MCF 10A (cell line): ENCODE results near the gene ZDHHC22. TPM values are rescaled to one million over a fixed set of nuclear protein-coding genes. Genes with fewer than 3 reads are reported as not detected.

ENCODE experiments used
- BruUV-seq: library from RNA; stranded (reverse); fragments of 400-500 nt; replicated peaks from 2 replicates; lab custom pipeline; 2021; lab: Mats Ljungman, UMichigan
- CTCF ChIA-PET: fragments of 300-600 bp; sonication (Branson Sonifier 250); formaldehyde crosslinking; extraction: SDS; loops from one replicate; lab custom pipeline; 2021; ENCODE audit warnings: antibody characterized with exemption, inconsistent platforms; lab: Yijun Ruan, JAX
- POLR2A ChIA-PET: fragments of 300-600, 350-650 bp; sonication (Branson Sonifier 250); formaldehyde crosslinking; extraction: SDS; loops from one replicate; lab custom pipeline; 2020; ENCODE audit warnings: antibody characterized with exemption, inconsistent platforms; lab: Yijun Ruan, JAX
- DNase-seq: peaks from one replicate; pipeline ENCODE4 v3.0.0-alpha.2; 2018; ENCODE audit not compliant: unreplicated experiment
- H3K27ac Mint-ChIP-seq: one replicate; pipeline ENCODE4 v1.8.0; 2022; ENCODE audit warnings: mild to moderate bottlenecking, low read depth, mixed read lengths; ENCODE audit not compliant: unreplicated experiment
- H3K27me3 Mint-ChIP-seq: one replicate; pipeline ENCODE4 v1.8.0; 2022; ENCODE audit warnings: mixed read lengths; ENCODE audit not compliant: insufficient read depth, unreplicated experiment
- H3K36me3 Mint-ChIP-seq: one replicate; pipeline ENCODE4 v1.8.0; 2022; ENCODE audit warnings: mild to moderate bottlenecking, moderate library complexity, mixed read lengths; ENCODE audit not compliant: insufficient read depth, unreplicated experiment
- H3K4me1 Mint-ChIP-seq: one replicate; pipeline ENCODE4 v1.8.0; 2022; ENCODE audit warnings: mixed read lengths; ENCODE audit not compliant: insufficient read depth, unreplicated experiment
- H3K4me3 Mint-ChIP-seq: one replicate; pipeline ENCODE4 v1.8.0; 2022; ENCODE audit warnings: mild to moderate bottlenecking, moderate library complexity, mixed read lengths; ENCODE audit not compliant: unreplicated experiment
- H3K9me3 Mint-ChIP-seq: one replicate; pipeline ENCODE4 v1.8.0; 2022; ENCODE audit warnings: mixed read lengths; ENCODE audit not compliant: unreplicated experiment
- CTCF ChIP-seq: fragments of 200-600 bp; IDR thresholded peaks from one replicate; pipeline ENCODE4 v1.8.0; 2022; ENCODE audit warnings: antibody characterized with exemption, mild to moderate bottlenecking; ENCODE audit not compliant: unreplicated experiment
- intact Hi-C: fragments of 100-400 bp; cut with micrococcal nuclease; formaldehyde crosslinking; loops from 2 replicates; pipeline ENCODE4 v1.14.1; 2022
- total RNA-seq: library from RNA; stranded (reverse); gene quantifications from 2 replicates; pipeline ENCODE4 v1.2.3, GENCODE V29; 2022

ZDHHC22 gene
- total RNA-seq, 1 experiment from 2014 or later, result not detected

DNA sequence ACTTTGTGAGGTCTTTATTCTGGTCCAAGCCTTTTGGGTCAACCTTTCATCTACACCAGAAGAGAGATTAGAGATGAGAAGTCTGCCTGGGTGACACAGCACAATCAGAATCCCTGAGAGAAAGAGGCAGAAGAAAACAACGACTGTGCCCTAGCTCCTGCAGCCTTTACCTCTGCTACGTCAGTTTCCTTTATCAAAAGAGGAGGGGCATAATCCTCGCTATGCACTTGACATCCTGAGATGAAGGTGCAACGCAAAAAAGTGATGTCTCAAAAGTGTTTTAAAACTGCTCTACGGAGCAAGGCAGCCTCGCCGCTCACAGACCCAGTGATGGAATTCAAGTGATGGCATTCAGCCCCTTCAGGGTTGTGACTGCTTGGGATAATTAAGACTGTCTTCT lies 21.7 kb downstream of the ZDHHC22 start:
- Mint-ChIP-seq H3K36me3 (peaks cover 64% of the 10 kb centered on the region), H3K9me3 (no peaks in the 10 kb centered on the region), H3K27me3 (no peaks in the 10 kb centered on the region), H3K4me1 (peaks cover 20% of the 10 kb centered on the region), H3K27ac (no peak overlapping the region), H3K4me3 (no peak overlapping the region)
- no TSS peak for BruUV-seq
- intact Hi-C loops, result no loop called here
- DNase-seq, result no peak
- ChIA-PET POLR2A (no interaction called here), CTCF (interaction anchor here (0.6 kb wide), 1 partner anchor 38 kb away, joined by 3 read pairs; no protein-coding TSS in a partner anchor)
- no peak for TF ChIP-seq CTCF

GRCh38 chr14:77116172-77116817 lies 25.3 kb downstream of the ZDHHC22 start:
- BruUV-seq, result no TSS peak
- no peak for TF ChIP-seq CTCF
- intact Hi-C loops, result no loop called here
- CTCF ChIA-PET, result interaction anchor here (0.6 to 1.1 kb wide), 4 partner anchors 20 to 244 kb away, joined by 3 to 5 read pairs (median 3); no protein-coding TSS in a partner anchor
- no peak for DNase-seq
- no peaks in the 10 kb centered on the region for H3K4me1 Mint-ChIP-seq
- POLR2A ChIA-PET, result interaction anchor here (1.7 kb wide), 1 partner anchor 17 kb away, joined by 9 read pairs; the partner anchor contains the start of gene CIPC
- H3K9me3 Mint-ChIP-seq, result no peaks in the 10 kb centered on the region
- no peak overlapping the region for H3K27ac Mint-ChIP-seq
- H3K36me3 Mint-ChIP-seq, result peaks cover 73% of the 10 kb centered on the region
- no peaks in the 10 kb centered on the region for H3K27me3 Mint-ChIP-seq
- no peak overlapping the region for H3K4me3 Mint-ChIP-seq

- no peak for TF ChIP-seq CTCF
- Mint-ChIP-seq H3K27ac (no peak overlapping the region), H3K4me3 (no peak overlapping the region), H3K27me3 (no peaks in the 10 kb centered on the region), H3K36me3 (peaks cover 72% of the 10 kb centered on the region), H3K4me1 (no peaks in the 10 kb centered on the region), H3K9me3 (no peaks in the 10 kb centered on the region)
- ChIA-PET POLR2A (interaction anchor here (0.6 to 2.2 kb wide), 3 partner anchors 8 to 427 kb away, joined by 3 to 12 read pairs (median 4); no protein-coding TSS in a partner anchor), CTCF (interaction anchor here (0.8 kb wide), 1 partner anchor 238 kb away, joined by 3 read pairs; no protein-coding TSS in a partner anchor)
- DNase-seq, result no peak
- intact Hi-C loops, result no loop called here
- no TSS peak for BruUV-seq
Observed at GRCh38 chr14:77114609-77115008, 27.0 kb downstream of the ZDHHC22 start.

GRCh38 chr14:77113644-77114043 lies 27.9 kb downstream of the ZDHHC22 start:
- TF ChIP-seq CTCF, result no peak
- H3K27me3 Mint-ChIP-seq, result no peaks in the 10 kb centered on the region
- ChIA-PET POLR2A (interaction anchor here (2.2 kb wide), 1 partner anchor 9 kb away, joined by 12 read pairs; no protein-coding TSS in a partner anchor), CTCF (interaction anchor here (0.6 to 2.1 kb wide), 7 partner anchors 9 to 238 kb away, joined by 3 to 7 read pairs (median 4); partner anchors contain the start of gene CIPC)
- no peak overlapping the region for H3K27ac Mint-ChIP-seq
- H3K4me1 Mint-ChIP-seq, result no peaks in the 10 kb centered on the region
- no peak overlapping the region for H3K4me3 Mint-ChIP-seq
- BruUV-seq, result no TSS peak
- no peaks in the 10 kb centered on the region for H3K9me3 Mint-ChIP-seq
- no peak for DNase-seq
- H3K36me3 Mint-ChIP-seq, result peaks cover 72% of the 10 kb centered on the region
- intact Hi-C loops, result no loop called here
